Body of pancreas (tissue), 4 donors: Measurements from ENCODE around the gene BCAS4. TPM values are rescaled to one million over a fixed set of nuclear protein-coding genes. Genes with fewer than 3 reads are reported as not detected.

Experiments
- ATAC-seq: fragments of 150-250 bp; one replicate; pipeline ENCODE4 v1.9.1; 2016
- DNase-seq, 4 donors: peaks; one replicate each; pipeline ENCODE4 v3.0.0-alpha.2; 2019
- H3K27ac ChIP-seq, 4 donors: fragments of 200-600 bp; sonication (generic); 1 replicate in 3 of 4; 2 replicates in 1 of 4; pipeline versions ENCODE4 v1.5.1 to v1.6.1; 2016 to 2019; ENCODE audit warnings: mild to moderate bottlenecking in 1 of 4, mixed read lengths in 1 of 4, moderate library complexity in 1 of 4
- H3K27me3 ChIP-seq, 2 donors: fragments of 200-600 bp; sonication (generic); one replicate each; pipeline ENCODE4 v1.6.0; 2016; ENCODE audit warnings: mild to moderate bottlenecking in 1 of 2
- H3K36me3 ChIP-seq, 2 donors: fragments of 200-600 bp; sonication (generic); replicated peaks in 1 of 2; 2 replicates each; pipeline ENCODE4 v1.5.1; 2016; ENCODE audit warnings: low read depth in 2 of 2; ENCODE audit not compliant: insufficient read depth in 1 of 2
- H3K4me1 ChIP-seq: fragments of 200-600 bp; sonication (generic); one replicate; pipeline ENCODE4 v1.6.0; 2016
- H3K4me3 ChIP-seq, 2 donors: fragments of 200-600 bp; sonication (generic); 1 replicate in 1 of 2; 2 replicates in 1 of 2; pipeline ENCODE4 v1.5.1; 2016 to 2019
- H3K9me3 ChIP-seq, 3 donors: fragments of 200-600 bp; sonication (generic); 1 replicate in 2 of 3; 2 replicates in 1 of 3; pipeline ENCODE4 v1.5.1; 2016
- POLR2A ChIP-seq, 3 donors: fragments of 450-650 bp; IDR thresholded peaks; one replicate each; pipeline ENCODE4 v1.6.1; 2016; ENCODE audit warnings: antibody characterized with exemption in 3 of 3, mild to moderate bottlenecking in 2 of 3
- WGBS, 2 donors: methylation state at CpG; one replicate each; pipeline ENCODE4 v1.1.5; 2017; 5-methylcytosine and 5-hydroxymethylcytosine counted together
- intact Hi-C: fragments of 100-400 bp; cut with DNase I; formaldehyde crosslinking; loops from one replicate; pipeline ENCODE4 v1.15.1; 2023
- total RNA-seq, 2 donors: library from RNA; depleted of rRNA; stranded (reverse); fragments of >200 nt; gene quantifications; one replicate each; pipeline ENCODE4 v1.1.0, GENCODE V29; 2016
- TF ChIP-seq, protein P1 (sequence below), 7 experiments: fragments of 450-650 bp in 4 of 7; fragments of 200-600 bp in 3 of 7; sonication (generic) in 3 of 7; IDR thresholded peaks; one replicate each; pipeline ENCODE4 v1.5.1; 2016 to 2019; ENCODE audit warnings: antibody characterized with exemption in 7 of 7

The BCAS4 gene
- total RNA-seq, 2 donors from 2014 or later, result under 0.01 to 2.3 TPM

DNA sequence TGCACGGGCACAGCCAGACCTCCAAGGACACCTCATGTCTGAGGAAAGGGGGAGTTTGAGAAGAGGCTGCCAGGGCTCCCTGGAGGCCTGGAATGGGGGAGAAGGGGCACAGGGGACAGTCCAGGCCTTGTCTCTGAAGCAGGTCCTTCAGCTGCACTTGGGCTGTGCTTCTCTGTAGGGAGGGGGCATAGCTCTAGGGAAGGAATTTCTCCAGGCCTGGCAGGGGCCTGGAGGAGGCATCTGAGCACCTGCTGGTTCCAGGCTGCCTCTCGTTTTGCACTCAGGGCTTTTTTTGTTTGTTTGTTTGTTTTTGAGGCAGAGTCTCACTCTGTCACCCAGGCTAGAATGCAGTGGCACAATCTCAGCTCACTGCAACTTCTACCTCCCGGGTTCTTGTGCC is 67.7 kb downstream of the BCAS4 start:
- intact Hi-C loops, result no loop called here
- H3K27me3 ChIP-seq, result no peaks in the 10 kb centered on the region
- ATAC-seq (no peak), DNase-seq (no peak)
- H3K27ac ChIP-seq, result no peak overlapping the region
- no peaks in the 10 kb centered on the region for H3K36me3 ChIP-seq
- no peaks in the 10 kb centered on the region for H3K4me1 ChIP-seq
- no peaks in the 10 kb centered on the region for H3K9me3 ChIP-seq
- WGBS, 2 donors, result 56 to 59% methylated on average over 3 of the region's 3 CpGs
- TF ChIP-seq POLR2A (IDR thresholded peaks at IDR 0.05), result no peak
- no peak overlapping the region for H3K4me3 ChIP-seq

DNA sequence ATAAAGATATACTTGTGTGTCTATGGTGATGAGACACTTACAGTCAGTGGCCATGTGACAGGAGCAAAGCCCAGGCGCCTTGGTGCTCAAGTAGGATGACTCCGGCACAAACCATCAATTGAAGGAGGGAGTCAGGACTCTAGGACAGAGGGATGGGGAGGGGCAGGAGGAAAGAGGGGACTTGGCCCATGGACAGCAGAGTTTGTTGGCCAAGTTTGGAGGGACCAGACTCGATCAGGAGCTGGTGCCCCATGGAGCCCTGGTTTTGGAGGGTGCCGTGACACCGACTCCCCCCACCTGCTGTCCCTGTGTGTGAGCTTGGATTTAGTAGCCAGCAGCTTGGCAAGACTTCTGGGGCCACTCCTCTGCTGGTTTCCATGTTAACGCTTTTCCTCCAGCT is 70.3 kb downstream of the BCAS4 start:
- Histone ChIP-seq H3K27me3 (no peaks in the 10 kb centered on the region), H3K4me1 (no peaks in the 10 kb centered on the region), H3K9me3 (no peaks in the 10 kb centered on the region), H3K4me3 (no peak overlapping the region), H3K36me3 (no peaks in the 10 kb centered on the region), H3K27ac (no peak overlapping the region)
- intact Hi-C loops, result no loop called here
- TF ChIP-seq POLR2A (IDR thresholded peaks at IDR 0.05), result no peak
- TF ChIP-seq, protein P1, sequence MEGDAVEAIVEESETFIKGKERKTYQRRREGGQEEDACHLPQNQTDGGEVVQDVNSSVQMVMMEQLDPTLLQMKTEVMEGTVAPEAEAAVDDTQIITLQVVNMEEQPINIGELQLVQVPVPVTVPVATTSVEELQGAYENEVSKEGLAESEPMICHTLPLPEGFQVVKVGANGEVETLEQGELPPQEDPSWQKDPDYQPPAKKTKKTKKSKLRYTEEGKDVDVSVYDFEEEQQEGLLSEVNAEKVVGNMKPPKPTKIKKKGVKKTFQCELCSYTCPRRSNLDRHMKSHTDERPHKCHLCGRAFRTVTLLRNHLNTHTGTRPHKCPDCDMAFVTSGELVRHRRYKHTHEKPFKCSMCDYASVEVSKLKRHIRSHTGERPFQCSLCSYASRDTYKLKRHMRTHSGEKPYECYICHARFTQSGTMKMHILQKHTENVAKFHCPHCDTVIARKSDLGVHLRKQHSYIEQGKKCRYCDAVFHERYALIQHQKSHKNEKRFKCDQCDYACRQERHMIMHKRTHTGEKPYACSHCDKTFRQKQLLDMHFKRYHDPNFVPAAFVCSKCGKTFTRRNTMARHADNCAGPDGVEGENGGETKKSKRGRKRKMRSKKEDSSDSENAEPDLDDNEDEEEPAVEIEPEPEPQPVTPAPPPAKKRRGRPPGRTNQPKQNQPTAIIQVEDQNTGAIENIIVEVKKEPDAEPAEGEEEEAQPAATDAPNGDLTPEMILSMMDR (IDR thresholded peaks at IDR 0.05), result no peak
- ATAC-seq (no peak), DNase-seq (no peak)
- WGBS, 2 donors, result 83% methylated on average over 4 to 6 of the region's 6 CpGs

DNA sequence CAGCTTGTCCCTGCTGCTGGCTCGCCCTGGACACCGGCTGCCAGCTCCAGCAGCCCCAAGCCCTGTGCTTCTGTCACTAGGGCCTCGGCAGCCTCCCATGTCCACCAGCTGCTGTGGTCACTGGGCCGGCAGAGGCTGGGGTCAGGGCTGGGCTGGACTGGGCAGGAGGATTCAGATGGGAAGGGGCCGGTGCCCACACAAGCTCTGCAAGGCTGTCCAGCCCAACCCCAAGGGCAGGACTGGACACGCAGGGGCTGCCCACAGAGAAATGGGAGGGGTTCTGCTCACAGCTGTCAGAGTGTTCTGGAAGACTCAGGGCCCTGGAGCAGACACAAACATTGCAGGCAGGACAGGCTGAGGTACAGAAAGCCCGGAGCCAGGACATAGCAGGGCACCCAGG is 70.7 kb downstream of the BCAS4 start:
- intact Hi-C loops, result no loop called here
- ATAC-seq, result no peak
- Histone ChIP-seq H3K9me3 (no peaks in the 10 kb centered on the region), H3K27me3 (no peaks in the 10 kb centered on the region), H3K27ac (no peak overlapping the region), H3K36me3 (no peaks in the 10 kb centered on the region), H3K4me3 (no peak overlapping the region), H3K4me1 (no peaks in the 10 kb centered on the region)
- 74 to 78% methylated on average over 2 to 6 of the region's 7 CpGs for WGBS, 2 donors
- no peak for DNase-seq
- TF ChIP-seq, protein P1 (IDR thresholded peaks at IDR 0.05), result no peak
- TF ChIP-seq POLR2A (IDR thresholded peaks at IDR 0.05), result no peak

DNA sequence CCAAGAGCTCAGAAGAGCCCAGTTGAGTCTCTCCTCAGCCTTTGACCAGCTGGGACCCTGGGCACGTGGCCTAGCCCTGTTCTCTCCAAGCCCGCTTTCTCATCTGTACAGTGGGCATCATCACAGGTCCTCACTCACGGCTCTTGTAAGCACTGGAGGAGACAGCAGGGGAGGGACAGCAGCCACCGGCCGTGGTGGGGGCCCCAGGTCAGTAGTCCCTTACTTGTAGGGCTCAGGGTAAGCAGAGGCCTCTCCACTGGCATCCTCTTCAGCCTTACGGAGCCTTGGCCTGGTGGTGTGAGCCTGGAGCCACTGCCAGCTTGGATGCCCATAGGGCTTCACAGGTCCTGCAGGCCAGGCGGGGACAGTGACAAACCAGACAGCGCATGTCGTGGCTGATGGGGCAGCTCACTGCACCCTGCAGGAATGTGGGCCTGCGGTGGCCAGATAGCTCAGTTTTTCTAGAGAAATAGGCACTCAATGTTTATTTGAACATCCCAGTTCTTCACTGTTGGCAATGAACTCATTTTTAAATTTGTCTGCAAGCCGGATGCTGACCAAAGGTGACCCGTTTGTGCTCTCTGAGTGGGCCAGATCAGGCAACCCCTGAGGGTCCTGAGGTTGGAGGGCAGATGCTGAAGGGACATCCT is 71.3 kb downstream of the BCAS4 start:
- DNase-seq, result no peak
- H3K4me3 ChIP-seq, result no peak overlapping the region
- H3K36me3 ChIP-seq, result no peaks in the 10 kb centered on the region
- intact Hi-C loops, result no loop called here
- ATAC-seq, result no peak
- no peaks in the 10 kb centered on the region for H3K27me3 ChIP-seq
- H3K27ac ChIP-seq, result no peak overlapping the region
- 82 to 84% methylated on average over 4 to 12 of the region's 12 CpGs for WGBS, 2 donors
- no peaks in the 10 kb centered on the region for H3K4me1 ChIP-seq
- TF ChIP-seq, protein P1 (IDR thresholded peaks at IDR 0.05), result no peak
- TF ChIP-seq POLR2A (IDR thresholded peaks at IDR 0.05), result no peak
- H3K9me3 ChIP-seq, result no peaks in the 10 kb centered on the region

DNA sequence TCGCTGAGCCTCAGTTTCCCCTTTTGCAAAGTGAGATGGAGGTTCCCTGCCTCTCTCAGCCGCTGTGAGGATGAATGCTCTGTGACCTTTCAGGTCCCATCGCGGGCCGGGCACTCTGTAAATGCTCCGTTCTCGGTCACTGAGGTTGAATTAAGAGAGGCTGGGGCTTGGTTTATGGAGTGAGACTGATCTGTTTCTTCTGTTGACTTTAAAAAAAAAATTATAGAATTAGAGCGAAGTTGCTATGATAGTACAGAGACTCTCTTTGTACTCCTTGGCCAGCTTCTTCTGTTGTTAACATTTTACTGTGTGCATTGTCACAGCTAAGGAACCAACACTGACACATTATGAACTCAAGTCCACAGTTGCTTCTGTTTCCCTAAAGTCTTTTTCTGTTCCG is 72.0 kb downstream of the BCAS4 start:
- H3K27me3 ChIP-seq, result no peaks in the 10 kb centered on the region
- H3K4me1 ChIP-seq, result no peaks in the 10 kb centered on the region
- 82 to 86% methylated on average over 9 of the region's 9 CpGs for WGBS, 2 donors
- no peak overlapping the region for H3K4me3 ChIP-seq
- ATAC-seq, result no peak
- no peak for DNase-seq
- no peak for TF ChIP-seq POLR2A (IDR thresholded peaks at IDR 0.05)
- TF ChIP-seq, protein P1 (IDR thresholded peaks at IDR 0.05), result no peak
- H3K36me3 ChIP-seq, result no peaks in the 10 kb centered on the region
- intact Hi-C loops, result no loop called here
- H3K9me3 ChIP-seq, result no peaks in the 10 kb centered on the region
- H3K27ac ChIP-seq, result no peak overlapping the region
